H1 (cell line): Measurements from ENCODE around the gene TNIK. TPM values are rescaled to one million over a fixed set of nuclear protein-coding genes. Genes with fewer than 3 reads are reported as not detected.

ENCODE experiments used
- CTCF ChIA-PET: fragments of 300-600 bp; sonication (Branson Sonifier 250); formaldehyde crosslinking; loops from one replicate; lab custom pipeline; 2021; ENCODE audit not compliant: partially characterized antibody; lab: Charles Lee
- POLR2A ChIA-PET: fragments of 300-600 bp; sonication (Branson Sonifier 250); formaldehyde crosslinking; loops from one replicate; lab custom pipeline; 2021; ENCODE audit warnings: inconsistent platforms; ENCODE audit not compliant: partially characterized antibody; lab: Charles Lee
- DNase-seq, 2 experiments: peaks; one replicate each; pipeline versions ENCODE4 v3.0.0 to v3.0.0-alpha.2; 2010 to 2022; ENCODE audit warnings: low spot score in 2 of 2, low read depth in 1 of 2, mixed read lengths in 1 of 2
- FAIRE-seq: peaks from 2 replicates; lab custom pipeline; 2011; peaks lifted over from hg19 to GRCh38; lab: Jason Lieb, UNC
- H2AFZ ChIP-seq: 2 replicates; pipeline ENCODE4 v1.8.1; 2012; ENCODE audit warnings: low read length, inconsistent platforms
- H2AK5ac ChIP-seq: 2 replicates; pipeline ENCODE4 v1.6.1; 2013; ENCODE audit warnings: low read depth, low read length
- H2BK120ac ChIP-seq: replicated peaks from 2 replicates; pipeline ENCODE3; 2013; ENCODE audit warnings: low read depth, low read length, inconsistent platforms
- H2BK12ac ChIP-seq: 2 replicates; pipeline ENCODE4 v1.6.1; 2013; ENCODE audit warnings: low read depth, low read length
- H2BK15ac ChIP-seq: 2 replicates; pipeline ENCODE4 v1.6.1; 2013; ENCODE audit warnings: low read length
- H2BK20ac ChIP-seq: 2 replicates; pipeline ENCODE4 v1.6.1; 2013; ENCODE audit warnings: low read length
- H2BK5ac ChIP-seq: 2 replicates; pipeline ENCODE4 v1.6.1; 2013; ENCODE audit warnings: low read depth, low read length
- H3K14ac ChIP-seq: 2 replicates; pipeline ENCODE4 v1.6.1; 2013; ENCODE audit warnings: inconsistent platforms; ENCODE audit not compliant: insufficient read length
- H3K18ac ChIP-seq: 2 replicates; pipeline ENCODE4 v1.6.1; 2013; ENCODE audit warnings: low read length; ENCODE audit errors: extremely low read depth
- H3K23ac ChIP-seq: 2 replicates; pipeline ENCODE4 v1.6.1; 2013; ENCODE audit warnings: inconsistent platforms; ENCODE audit not compliant: insufficient read length
- H3K23me2 ChIP-seq: 2 replicates; pipeline ENCODE4 v1.6.1; 2013; ENCODE audit warnings: low read depth, low read length
- H3K27ac ChIP-seq: 2 replicates; pipeline ENCODE4 v1.6.1; 2011; ENCODE audit warnings: low read depth, low read length, inconsistent platforms
- H3K27me3 ChIP-seq, 4 experiments: replicated peaks in 1 of 4; 1 replicate in 1 of 4; 2 replicates in 3 of 4; pipeline versions ENCODE4 v1.6.1 to v1.8.1; 2011 to 2013; ENCODE audit warnings: low read length in 3 of 4, mild to moderate bottlenecking in 3 of 4, inconsistent platforms in 2 of 4, mixed read lengths in 2 of 4, moderate library complexity in 1 of 4; ENCODE audit not compliant: control insufficient read depth in 3 of 4, insufficient read depth in 3 of 4; ENCODE audit errors: extremely low read depth in 1 of 4
- H3K36me3 ChIP-seq, 4 experiments: 2 replicates each; pipeline versions ENCODE4 v1.6.1 to v1.8.1; 2011 to 2013; ENCODE audit warnings: mild to moderate bottlenecking in 4 of 4, low read length in 3 of 4, moderate library complexity in 2 of 4, control low read depth in 1 of 4, inconsistent platforms in 1 of 4; ENCODE audit not compliant: insufficient read depth in 4 of 4, control insufficient read depth in 2 of 4
- H3K4ac ChIP-seq: replicated peaks from 2 replicates; pipeline ENCODE3; 2013; ENCODE audit warnings: low read length, low read depth, mixed read lengths, inconsistent platforms; ENCODE audit not compliant: insufficient read length
- H3K4me1 ChIP-seq, 4 experiments: replicated peaks in 1 of 4; 1 replicate in 1 of 4; 2 replicates in 3 of 4; pipeline versions ENCODE4 v1.6.1 to v1.8.1; 2011 to 2013; ENCODE audit warnings: low read length in 3 of 4, inconsistent platforms in 2 of 4, mixed read lengths in 1 of 4; ENCODE audit not compliant: insufficient read depth in 4 of 4, control insufficient read depth in 3 of 4
- H3K4me2 ChIP-seq, 2 experiments: 2 replicates each; pipeline versions ENCODE4 v1.6.1 to v1.8.1; 2011 to 2013; ENCODE audit warnings: low read depth in 2 of 2, low read length in 2 of 2, control low read depth in 1 of 2, inconsistent platforms in 1 of 2, mild to moderate bottlenecking in 1 of 2; ENCODE audit not compliant: insufficient read depth in 1 of 2
- H3K4me3 ChIP-seq, 4 experiments: fragments of 200-600, 300-600 bp in 1 of 4; sonication (generic), shearing (Covaris generic), sonication (Bioruptor Twin) in 1 of 4; 2 replicates each; pipeline versions ENCODE4 v1.5.1 to v1.8.1; 2011 to 2016; ENCODE audit warnings: low read length in 4 of 4, low read depth in 3 of 4, control low read depth in 2 of 4, inconsistent platforms in 2 of 4, mild to moderate bottlenecking in 2 of 4, mixed read lengths in 1 of 4, moderate library complexity in 1 of 4; ENCODE audit not compliant: insufficient read depth in 2 of 4; ENCODE audit errors: extremely low read depth in 1 of 4
- H3K56ac ChIP-seq: replicated peaks from 2 replicates; pipeline ENCODE3; 2013; ENCODE audit warnings: low read depth, mild to moderate bottlenecking, mixed read lengths, low read length, inconsistent platforms; ENCODE audit not compliant: insufficient read length
- H3K79me1 ChIP-seq: 2 replicates; pipeline ENCODE4 v1.6.1; 2013; ENCODE audit warnings: low read depth, low read length, control low read depth
- H3K79me2 ChIP-seq, 2 experiments: 2 replicates each; pipeline versions ENCODE4 v1.6.1 to v1.8.1; 2012 to 2013; ENCODE audit warnings: low read length in 2 of 2, mild to moderate bottlenecking in 2 of 2, inconsistent platforms in 1 of 2; ENCODE audit not compliant: insufficient read depth in 2 of 2, control insufficient read depth in 1 of 2
- H3K9ac ChIP-seq, 4 experiments: replicated peaks in 1 of 4; 1 replicate in 1 of 4; 2 replicates in 3 of 4; pipeline versions ENCODE4 v1.6.1 to v1.8.1; 2011 to 2013; ENCODE audit warnings: low read depth in 3 of 4, low read length in 3 of 4, control low read depth in 2 of 4, mild to moderate bottlenecking in 2 of 4, moderate library complexity in 2 of 4, inconsistent platforms in 1 of 4; ENCODE audit errors: extremely low read depth in 1 of 4
- H3K9me3 ChIP-seq, 2 experiments: 2 replicates each; pipeline versions ENCODE4 v1.6.1 to v1.8.1; 2012 to 2013; ENCODE audit warnings: mild to moderate bottlenecking in 2 of 2, moderate library complexity in 2 of 2, control low read depth in 1 of 2, inconsistent platforms in 1 of 2, low read depth in 1 of 2, low read length in 1 of 2, mixed read lengths in 1 of 2; ENCODE audit not compliant: insufficient read depth in 2 of 2
- H4K20me1 ChIP-seq, 2 experiments: replicated peaks in 1 of 2; 2 replicates each; pipeline versions ENCODE3 to v1.8.1; 2011 to 2013; ENCODE audit warnings: inconsistent platforms in 2 of 2, low read length in 2 of 2, mild to moderate bottlenecking in 1 of 2; ENCODE audit not compliant: insufficient read depth in 2 of 2, control insufficient read depth in 1 of 2
- H4K5ac ChIP-seq: 2 replicates; pipeline ENCODE4 v1.6.1; 2013; ENCODE audit warnings: low read length, low read depth, mixed read lengths, inconsistent platforms; ENCODE audit not compliant: insufficient read length
- H4K8ac ChIP-seq: 2 replicates; pipeline ENCODE4 v1.8.0; 2013; ENCODE audit warnings: mild to moderate bottlenecking, moderate library complexity, low read length, inconsistent platforms; ENCODE audit not compliant: insufficient read depth; ENCODE audit errors: extremely low read depth
- H4K91ac ChIP-seq: replicated peaks from 2 replicates; pipeline ENCODE3; 2013; ENCODE audit warnings: low read length, mixed read lengths, inconsistent platforms; ENCODE audit not compliant: insufficient read length
- ATF3 ChIP-seq: IDR thresholded peaks from 2 replicates; pipeline ENCODE4 v1.6.1; 2011; ENCODE audit warnings: low read depth, mild to moderate bottlenecking, low read length; ENCODE audit not compliant: insufficient read depth
- GTF2F1 ChIP-seq: IDR thresholded peaks from 2 replicates; pipeline ENCODE4 v1.6.1; 2012; ENCODE audit warnings: low read depth, low read length, improper control_type of control experiment, borderline replicate concordance
- KDM1A ChIP-seq: fragments of 200-600, 300-600 bp; sonication (generic); IDR thresholded peaks from 2 replicates; pipeline ENCODE4 v1.7.1; 2016; ENCODE audit warnings: mild to moderate bottlenecking, low read length, borderline replicate concordance
- KDM5A ChIP-seq: fragments of 200-600 bp; IDR thresholded peaks from 2 replicates; pipeline ENCODE4 v1.7.1; 2012; ENCODE audit warnings: mild to moderate bottlenecking, low read length, inconsistent platforms, mixed read lengths
- WGBS, 2 experiments: shearing (Covaris generic) in 1 of 2; methylation state at CpG; one replicate each; pipeline versions ENCODE4 v1.1.6 to v1.1.7; 2013 to 2015; ENCODE audit warnings: low lambda C conversion rate in 2 of 2, mixed read lengths in 2 of 2, inconsistent platforms in 1 of 2, low coverage in 1 of 2, missing lambda C conversion rate in 1 of 2; ENCODE audit not compliant: insufficient replicate concordance in 2 of 2, insufficient coverage in 1 of 2, insufficient read length in 1 of 2; ENCODE audit errors: extremely low coverage in 1 of 2, missing lambda C conversion rate in 1 of 2; 5-methylcytosine and 5-hydroxymethylcytosine counted together
- polyA plus RNA-seq, 7 experiments: library from polyadenylated mRNA; depleted of rRNA in 3 of 7; stranded (reverse) in 5 of 7; unstranded in 2 of 7; fragments of >200 nt in 5 of 7; fragments of 200-250 nt in 2 of 7; gene quantifications; 1 replicate in 5 of 7; 2 replicates in 1 of 7; 4 replicates in 1 of 7; pipeline versions ENCODE4 v1.2.1 to v1.2.3, GENCODE V29; 2011 to 2013; ENCODE audit warnings: missing spikeins in 2 of 7, mixed read lengths in 2 of 7
- total RNA-seq: library from RNA; stranded (reverse); fragmentation: NEBNext Ultra II Directional; extraction: Animal tissue kit (Norgen Biotek cat#: 25700); gene quantifications from 2 replicates; pipeline ENCODE4 v1.2.1, GENCODE V29; 2021

The TNIK gene
- total and polyA plus RNA-seq, 2 of the 8 experiments (the other 6 are each of a cell fraction or from before 2014, with no cell fraction given) = 7.4 to 42.0 TPM

GRCh38 chr3:171444001-171444690, 16.1 kb downstream of the TNIK start:
- no peak overlapping the region for H2BK15ac ChIP-seq
- WGBS, 2 experiments = 60% methylated on average over 3 of the region's 3 CpGs; no CpG with 5 or more reads in 1 of the 2 experiments
- H3K4me1 ChIP-seq = peaks cover 0 to 17% (median 16%) of the 10 kb centered on the region in 4 experiments
- no peak overlapping the region for H2BK20ac ChIP-seq
- no peaks in the 10 kb centered on the region for H3K36me3 ChIP-seq
- H3K18ac ChIP-seq = no peak overlapping the region
- TF ChIP-seq KDM1A (no peak), ATF3 (no peak), KDM5A (no peak), GTF2F1 (no peak)
- no peak overlapping the region for H3K23ac ChIP-seq
- no peak overlapping the region for H3K56ac ChIP-seq
- CTCF ChIA-PET = interaction anchor here (1.4 to 2.5 kb wide), 3 partner anchors 9 to 51 kb away, joined by 4 to 11 read pairs (median 4); no protein-coding TSS in a partner anchor
- H3K4me3 ChIP-seq = no peak overlapping the region
- H4K20me1 ChIP-seq = no peaks in the 10 kb centered on the region
- no peaks in the 10 kb centered on the region for H3K9me3 ChIP-seq
- H3K4ac ChIP-seq = no peak overlapping the region
- H2AK5ac ChIP-seq = no peak overlapping the region
- no peak overlapping the region for H3K4me2 ChIP-seq
- no peak overlapping the region for H3K14ac ChIP-seq
- H4K5ac ChIP-seq = no peak overlapping the region
- H2AFZ ChIP-seq = no peak overlapping the region
- H3K9ac ChIP-seq = no peak overlapping the region
- no peak overlapping the region for H3K27ac ChIP-seq
- no peak overlapping the region for H2BK120ac ChIP-seq
- H3K79me2 ChIP-seq = peaks cover 0 to 71% of the 10 kb centered on the region in 2 experiments; a peak in 2 of 4 replicates
- no peak for DNase-seq
- POLR2A ChIA-PET = interaction anchor here (0.9 kb wide), 1 partner anchor 15 kb away, joined by 3 read pairs; no protein-coding TSS in a partner anchor
- no peaks in the 10 kb centered on the region; the same call in 1 of the 2 replicates for H3K79me1 ChIP-seq
- H2BK5ac ChIP-seq = no peak overlapping the region
- H2BK12ac ChIP-seq = no peak overlapping the region
- H4K91ac ChIP-seq = no peak overlapping the region
- no peak for FAIRE-seq
- no peaks in the 10 kb centered on the region for H3K27me3 ChIP-seq
- no peak overlapping the region for H4K8ac ChIP-seq
- H3K23me2 ChIP-seq = no peaks in the 10 kb centered on the region; the same call in 1 of the 2 replicates
